ENCODE results near the gene CDH3. TPM values are rescaled to one million over a fixed set of nuclear protein-coding genes. Genes with fewer than 3 reads are reported as not detected.
A peak's percentile ranks its signal among the peaks of the same experiment; 100 is the strongest.

The CDH3 gene
- total and polyA plus RNA-seq, 2 of the 13 experiments (the other 11 are each of a cell fraction or from before 2014, with no cell fraction given) = 0.11 TPM; not detected in 1

DNA sequence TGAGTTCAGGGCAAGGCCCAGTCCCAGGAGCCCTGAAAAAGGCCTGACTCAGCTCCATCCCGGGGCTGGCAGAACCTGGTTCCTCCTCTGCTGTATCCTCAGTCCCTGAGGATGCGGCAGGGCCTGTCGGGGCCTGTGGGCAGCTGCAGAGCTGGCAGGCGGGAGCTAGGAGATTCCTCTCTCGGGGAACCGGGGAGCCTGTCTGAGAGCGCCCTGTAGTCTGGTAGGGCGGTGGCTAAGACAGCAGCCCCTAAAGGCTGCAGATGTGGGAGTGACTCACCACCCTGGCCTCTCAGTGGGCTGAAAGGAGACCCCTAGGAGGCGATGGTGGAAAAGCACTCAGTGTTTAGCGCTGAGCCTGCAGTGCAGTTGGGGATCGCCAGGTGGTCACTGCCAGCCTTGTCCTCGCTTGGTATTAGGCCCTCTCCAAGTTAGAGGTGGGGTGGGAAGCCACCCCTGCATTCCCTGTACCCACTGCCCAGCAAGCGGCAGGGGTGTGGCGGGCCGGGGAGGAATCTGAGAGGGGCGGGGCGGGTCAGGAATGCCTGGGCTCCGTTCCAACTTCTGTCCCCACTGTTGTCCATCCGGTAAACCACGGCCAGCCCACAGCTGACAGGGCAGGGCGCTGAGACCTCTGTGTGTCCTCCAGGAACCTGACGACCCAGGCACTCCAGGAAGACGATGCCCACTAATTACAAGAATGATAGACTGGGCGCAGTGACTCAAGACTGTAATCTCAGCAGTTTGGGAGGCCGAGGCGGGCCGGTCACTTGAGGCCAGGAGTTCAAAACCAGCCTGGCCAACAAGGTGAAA, 62.4 kb downstream of the CDH3 start (continued):
- TF ChIP-seq, protein P1, sequence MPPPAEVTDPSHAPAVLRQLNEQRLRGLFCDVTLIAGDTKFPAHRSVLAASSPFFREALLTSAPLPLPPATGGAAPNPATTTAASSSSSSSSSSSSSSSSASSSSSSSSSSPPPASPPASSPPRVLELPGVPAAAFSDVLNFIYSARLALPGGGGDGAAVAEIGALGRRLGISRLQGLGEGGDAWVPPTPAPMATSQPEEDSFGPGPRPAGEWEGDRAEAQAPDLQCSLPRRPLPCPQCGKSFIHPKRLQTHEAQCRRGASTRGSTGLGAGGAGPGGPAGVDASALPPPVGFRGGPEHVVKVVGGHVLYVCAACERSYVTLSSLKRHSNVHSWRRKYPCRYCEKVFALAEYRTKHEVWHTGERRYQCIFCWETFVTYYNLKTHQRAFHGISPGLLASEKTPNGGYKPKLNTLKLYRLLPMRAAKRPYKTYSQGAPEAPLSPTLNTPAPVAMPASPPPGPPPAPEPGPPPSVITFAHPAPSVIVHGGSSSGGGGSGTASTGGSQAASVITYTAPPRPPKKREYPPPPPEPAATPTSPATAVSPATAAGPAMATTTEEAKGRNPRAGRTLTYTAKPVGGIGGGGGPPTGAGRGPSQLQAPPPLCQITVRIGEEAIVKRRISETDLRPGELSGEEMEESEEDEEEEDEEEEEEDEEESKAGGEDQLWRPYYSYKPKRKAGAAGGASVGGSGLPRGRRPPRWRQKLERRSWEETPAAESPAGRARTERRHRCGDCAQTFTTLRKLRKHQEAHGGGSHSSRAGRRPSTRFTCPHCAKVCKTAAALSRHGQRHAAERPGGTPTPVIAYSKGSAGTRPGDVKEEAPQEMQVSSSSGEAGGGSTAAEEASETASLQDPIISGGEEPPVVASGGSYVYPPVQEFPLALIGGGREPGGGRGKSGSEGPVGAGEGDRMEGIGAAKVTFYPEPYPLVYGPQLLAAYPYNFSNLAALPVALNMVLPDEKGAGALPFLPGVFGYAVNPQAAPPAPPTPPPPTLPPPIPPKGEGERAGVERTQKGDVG (CRISPR knock-in tag; IDR thresholded peaks at IDR 0.05; ENCODE audit: borderline replicate concordance) = no peak
- TF ChIP-seq, protein P2, sequence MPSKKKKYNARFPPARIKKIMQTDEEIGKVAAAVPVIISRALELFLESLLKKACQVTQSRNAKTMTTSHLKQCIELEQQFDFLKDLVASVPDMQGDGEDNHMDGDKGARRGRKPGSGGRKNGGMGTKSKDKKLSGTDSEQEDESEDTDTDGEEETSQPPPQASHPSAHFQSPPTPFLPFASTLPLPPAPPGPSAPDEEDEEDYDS (CRISPR knock-in tag; IDR thresholded peaks at IDR 0.05) = no peak
- TF ChIP-seq ZNF253 (CRISPR knock-in tag; IDR thresholded peaks at IDR 0.05; ENCODE audit: borderline replicate concordance) (no peak), HNF4A (CRISPR knock-in tag; IDR thresholded peaks at IDR 0.05) (peak; percentile 47), YEATS4 (CRISPR knock-in tag; IDR thresholded peaks at IDR 0.05; ENCODE audit: borderline replicate concordance) (no peak), KDM5B (CRISPR knock-in tag; IDR thresholded peaks at IDR 0.05; ENCODE audit: borderline replicate concordance) (no peak; the same call in 1 of the 2 replicates)
- TF ChIP-seq, protein P3, sequence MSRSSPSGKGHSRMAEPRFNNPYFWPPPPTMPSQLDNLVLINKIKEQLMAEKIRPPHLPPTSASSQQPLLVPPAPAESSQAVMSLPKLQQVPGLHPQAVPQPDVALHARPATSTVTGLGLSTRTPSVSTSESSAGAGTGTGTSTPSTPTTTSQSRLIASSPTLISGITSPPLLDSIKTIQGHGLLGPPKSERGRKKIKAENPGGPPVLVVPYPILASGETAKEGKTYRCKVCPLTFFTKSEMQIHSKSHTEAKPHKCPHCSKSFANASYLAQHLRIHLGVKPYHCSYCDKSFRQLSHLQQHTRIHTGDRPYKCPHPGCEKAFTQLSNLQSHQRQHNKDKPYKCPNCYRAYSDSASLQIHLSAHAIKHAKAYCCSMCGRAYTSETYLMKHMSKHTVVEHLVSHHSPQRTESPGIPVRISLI (CRISPR knock-in tag; IDR thresholded peaks at IDR 0.05; ENCODE audit: borderline replicate concordance) = peak; percentile 50; the same call in 1 of the 2 replicates
- TF ChIP-seq, protein P4, sequence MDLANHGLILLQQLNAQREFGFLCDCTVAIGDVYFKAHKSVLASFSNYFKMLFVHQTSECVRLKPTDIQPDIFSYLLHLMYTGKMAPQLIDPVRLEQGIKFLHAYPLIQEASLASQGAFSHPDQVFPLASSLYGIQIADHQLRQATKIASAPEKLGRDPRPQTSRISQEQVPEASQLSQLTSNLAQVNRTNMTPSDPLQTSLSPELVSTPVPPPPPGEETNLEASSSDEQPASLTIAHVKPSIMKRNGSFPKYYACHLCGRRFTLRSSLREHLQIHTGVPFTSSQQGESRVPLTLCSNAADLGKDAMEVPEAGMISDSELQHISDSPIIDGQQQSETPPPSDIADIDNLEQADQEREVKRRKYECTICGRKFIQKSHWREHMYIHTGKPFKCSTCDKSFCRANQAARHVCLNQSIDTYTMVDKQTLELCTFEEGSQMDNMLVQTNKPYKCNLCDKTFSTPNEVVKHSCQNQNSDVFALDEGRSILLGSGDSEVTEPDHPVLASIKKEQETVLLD (CRISPR knock-in tag; IDR thresholded peaks at IDR 0.05; ENCODE audit: low read depth) = no peak
- TF ChIP-seq, protein P5, sequence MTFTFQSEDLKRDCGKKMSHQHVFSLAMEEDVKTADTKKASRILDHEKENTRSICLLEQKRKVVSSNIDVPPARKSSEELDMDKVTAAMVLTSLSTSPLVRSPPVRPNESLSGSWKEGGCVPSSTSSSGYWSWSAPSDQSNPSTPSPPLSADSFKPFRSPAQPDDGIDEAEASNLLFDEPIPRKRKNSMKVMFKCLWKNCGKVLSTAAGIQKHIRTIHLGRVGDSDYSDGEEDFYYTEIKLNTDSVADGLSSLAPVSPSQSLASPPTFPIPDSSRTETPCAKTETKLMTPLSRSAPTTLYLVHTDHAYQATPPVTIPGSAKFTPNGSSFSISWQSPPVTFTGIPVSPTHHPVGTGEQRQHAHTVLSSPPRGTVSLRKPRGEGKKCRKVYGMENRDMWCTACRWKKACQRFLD (CRISPR knock-in tag; IDR thresholded peaks at IDR 0.05; ENCODE audit: borderline replicate concordance) = no peak
- TF ChIP-seq, protein P6, sequence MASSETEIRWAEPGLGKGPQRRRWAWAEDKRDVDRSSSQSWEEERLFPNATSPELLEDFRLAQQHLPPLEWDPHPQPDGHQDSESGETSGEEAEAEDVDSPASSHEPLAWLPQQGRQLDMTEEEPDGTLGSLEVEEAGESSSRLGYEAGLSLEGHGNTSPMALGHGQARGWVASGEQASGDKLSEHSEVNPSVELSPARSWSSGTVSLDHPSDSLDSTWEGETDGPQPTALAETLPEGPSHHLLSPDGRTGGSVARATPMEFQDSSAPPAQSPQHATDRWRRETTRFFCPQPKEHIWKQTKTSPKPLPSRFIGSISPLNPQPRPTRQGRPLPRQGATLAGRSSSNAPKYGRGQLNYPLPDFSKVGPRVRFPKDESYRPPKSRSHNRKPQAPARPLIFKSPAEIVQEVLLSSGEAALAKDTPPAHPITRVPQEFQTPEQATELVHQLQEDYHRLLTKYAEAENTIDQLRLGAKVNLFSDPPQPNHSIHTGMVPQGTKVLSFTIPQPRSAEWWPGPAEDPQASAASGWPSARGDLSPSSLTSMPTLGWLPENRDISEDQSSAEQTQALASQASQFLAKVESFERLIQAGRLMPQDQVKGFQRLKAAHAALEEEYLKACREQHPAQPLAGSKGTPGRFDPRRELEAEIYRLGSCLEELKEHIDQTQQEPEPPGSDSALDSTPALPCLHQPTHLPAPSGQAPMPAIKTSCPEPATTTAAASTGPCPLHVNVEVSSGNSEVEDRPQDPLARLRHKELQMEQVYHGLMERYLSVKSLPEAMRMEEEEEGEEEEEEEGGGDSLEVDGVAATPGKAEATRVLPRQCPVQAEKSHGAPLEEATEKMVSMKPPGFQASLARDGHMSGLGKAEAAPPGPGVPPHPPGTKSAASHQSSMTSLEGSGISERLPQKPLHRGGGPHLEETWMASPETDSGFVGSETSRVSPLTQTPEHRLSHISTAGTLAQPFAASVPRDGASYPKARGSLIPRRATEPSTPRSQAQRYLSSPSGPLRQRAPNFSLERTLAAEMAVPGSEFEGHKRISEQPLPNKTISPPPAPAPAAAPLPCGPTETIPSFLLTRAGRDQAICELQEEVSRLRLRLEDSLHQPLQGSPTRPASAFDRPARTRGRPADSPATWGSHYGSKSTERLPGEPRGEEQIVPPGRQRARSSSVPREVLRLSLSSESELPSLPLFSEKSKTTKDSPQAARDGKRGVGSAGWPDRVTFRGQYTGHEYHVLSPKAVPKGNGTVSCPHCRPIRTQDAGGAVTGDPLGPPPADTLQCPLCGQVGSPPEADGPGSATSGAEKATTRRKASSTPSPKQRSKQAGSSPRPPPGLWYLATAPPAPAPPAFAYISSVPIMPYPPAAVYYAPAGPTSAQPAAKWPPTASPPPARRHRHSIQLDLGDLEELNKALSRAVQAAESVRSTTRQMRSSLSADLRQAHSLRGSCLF (CRISPR knock-in tag; IDR thresholded peaks at IDR 0.05; ENCODE audit: borderline replicate concordance) = no peak
- TF ChIP-seq, protein P7, sequence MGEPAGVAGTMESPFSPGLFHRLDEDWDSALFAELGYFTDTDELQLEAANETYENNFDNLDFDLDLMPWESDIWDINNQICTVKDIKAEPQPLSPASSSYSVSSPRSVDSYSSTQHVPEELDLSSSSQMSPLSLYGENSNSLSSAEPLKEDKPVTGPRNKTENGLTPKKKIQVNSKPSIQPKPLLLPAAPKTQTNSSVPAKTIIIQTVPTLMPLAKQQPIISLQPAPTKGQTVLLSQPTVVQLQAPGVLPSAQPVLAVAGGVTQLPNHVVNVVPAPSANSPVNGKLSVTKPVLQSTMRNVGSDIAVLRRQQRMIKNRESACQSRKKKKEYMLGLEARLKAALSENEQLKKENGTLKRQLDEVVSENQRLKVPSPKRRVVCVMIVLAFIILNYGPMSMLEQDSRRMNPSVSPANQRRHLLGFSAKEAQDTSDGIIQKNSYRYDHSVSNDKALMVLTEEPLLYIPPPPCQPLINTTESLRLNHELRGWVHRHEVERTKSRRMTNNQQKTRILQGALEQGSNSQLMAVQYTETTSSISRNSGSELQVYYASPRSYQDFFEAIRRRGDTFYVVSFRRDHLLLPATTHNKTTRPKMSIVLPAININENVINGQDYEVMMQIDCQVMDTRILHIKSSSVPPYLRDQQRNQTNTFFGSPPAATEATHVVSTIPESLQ (CRISPR knock-in tag; conservative IDR thresholded peaks at IDR 0.05) = no peak
